Measurements from ENCODE around the gene PTPRM. TPM values are rescaled to one million over a fixed set of nuclear protein-coding genes. Genes with fewer than 3 reads are reported as not detected.

The PTPRM gene
- total RNA-seq, 1 donor from 2014 or later, result 1.00 TPM

GRCh38 chr18:7572822-7573221, 5.7 kb downstream of the PTPRM start:
- no peak for TF ChIP-seq CTCF (IDR thresholded peaks at IDR 0.05)
- Mint-ChIP-seq H3K4me1 (peaks cover 3% of the 10 kb centered on the region), H3K4me3 (no peak overlapping the region), H3K27ac (no peak overlapping the region), H3K36me3 (ENCODE audit: low read depth) (no peaks in the 10 kb centered on the region), H3K27me3 (peaks cover 22% of the 10 kb centered on the region), H3K9me3 (peaks cover 6% of the 10 kb centered on the region)
- DNase-seq (no peak), ATAC-seq (ENCODE audit: low read depth) (no peak)
- intact Hi-C loops (cut with micrococcal nuclease), result no loop called here
- ChIA-PET CTCF (no interaction called here), POLR2A (no interaction called here)

GRCh38 chr18:7575465-7576028, 8.4 kb downstream of the PTPRM start:
- CTCF ChIA-PET, result no interaction called here
- Mint-ChIP-seq H3K4me3 (no peak overlapping the region), H3K27ac (no peak overlapping the region), H3K36me3 (ENCODE audit: low read depth) (no peaks in the 10 kb centered on the region), H3K27me3 (peaks cover 4% of the 10 kb centered on the region), H3K4me1 (no peaks in the 10 kb centered on the region), H3K9me3 (no peaks in the 10 kb centered on the region)
- ATAC-seq (ENCODE audit: low read depth) (no peak), DNase-seq (no peak)
- TF ChIP-seq CTCF (IDR thresholded peaks at IDR 0.05), result no peak
- POLR2A ChIA-PET, result no interaction called here
- intact Hi-C loops (cut with micrococcal nuclease), result no loop called here

GRCh38 chr18:7576077-7576476, 9.0 kb downstream of the PTPRM start:
- no peak for TF ChIP-seq CTCF (IDR thresholded peaks at IDR 0.05)
- H3K27ac Mint-ChIP-seq, result no peak overlapping the region
- intact Hi-C loops (cut with micrococcal nuclease), result no loop called here
- no peaks in the 10 kb centered on the region for H3K4me1 Mint-ChIP-seq
- H3K36me3 Mint-ChIP-seq (ENCODE audit: low read depth), result no peaks in the 10 kb centered on the region
- H3K9me3 Mint-ChIP-seq, result no peaks in the 10 kb centered on the region
- peaks cover under 1% of the 10 kb centered on the region for H3K27me3 Mint-ChIP-seq
- ATAC-seq (ENCODE audit: low read depth) (no peak), DNase-seq (no peak)
- ChIA-PET POLR2A (no interaction called here), CTCF (no interaction called here)
- no peak overlapping the region for H3K4me3 Mint-ChIP-seq

- no peak for DNase-seq
- ChIA-PET POLR2A (no interaction called here), CTCF (no interaction called here)
- ATAC-seq (ENCODE audit: low read depth), result no peak
- Mint-ChIP-seq H3K27ac (no peak overlapping the region), H3K4me3 (no peak overlapping the region), H3K27me3 (no peaks in the 10 kb centered on the region), H3K4me1 (no peaks in the 10 kb centered on the region), H3K9me3 (no peaks in the 10 kb centered on the region), H3K36me3 (ENCODE audit: low read depth) (no peaks in the 10 kb centered on the region)
- intact Hi-C loops (cut with micrococcal nuclease), result no loop called here
- no peak for TF ChIP-seq CTCF (IDR thresholded peaks at IDR 0.05)
Measured at GRCh38 chr18:7576685-7577084, 9.6 kb downstream of the PTPRM start.

- no peak for TF ChIP-seq CTCF (IDR thresholded peaks at IDR 0.05)
- intact Hi-C loops (cut with micrococcal nuclease), result no loop called here
- Mint-ChIP-seq H3K27ac (no peak overlapping the region), H3K9me3 (no peaks in the 10 kb centered on the region), H3K27me3 (no peaks in the 10 kb centered on the region), H3K4me3 (no peak overlapping the region), H3K36me3 (ENCODE audit: low read depth) (no peaks in the 10 kb centered on the region), H3K4me1 (no peaks in the 10 kb centered on the region)
- CTCF ChIA-PET, result no interaction called here
- DNase-seq, result no peak
- no peak for ATAC-seq (ENCODE audit: low read depth)
- POLR2A ChIA-PET, result no interaction called here
Measured at GRCh38 chr18:7577706-7578105, 10.6 kb downstream of the PTPRM start.

All from activated B cell treated with CpG ODN at 0.5 μM for 24 hours (primary cell).